ENCODE results near the gene ACTN4.

Gene ACTN4

GRCh38 chr19:38639679-38640078 is 7.8 kb upstream of the ACTN4 start:
- no peak overlapping the region for H3K4me3 ChIP-seq (ENCODE audit: low read depth, low read length)
- no peak for TF ChIP-seq CTCF (IDR thresholded peaks at IDR 0.05; ENCODE audit: low read depth, low read length)
- no peak for DNase-seq (ENCODE audit: low read depth, low spot score)
- in situ Hi-C loops (cut with HindIII; ENCODE audit: low sequenced_read_pairs) = no loop called here

GRCh38 chr19:38640368-38640767 is 7.1 kb upstream of the ACTN4 start:
- TF ChIP-seq CTCF (IDR thresholded peaks at IDR 0.05; ENCODE audit: low read depth, low read length) = no peak
- no peak for DNase-seq (ENCODE audit: low read depth, low spot score)
- in situ Hi-C loops (cut with HindIII; ENCODE audit: low sequenced_read_pairs) = no loop called here
- H3K4me3 ChIP-seq (ENCODE audit: low read depth, low read length) = no peak overlapping the region

GRCh38 chr19:38642176-38642575 is 5.3 kb upstream of the ACTN4 start:
- in situ Hi-C loops (cut with HindIII; ENCODE audit: low sequenced_read_pairs) = no loop called here

GRCh38 chr19:38644719-38645118 is 2.7 kb upstream of the ACTN4 start:
- no peak for TF ChIP-seq CTCF (IDR thresholded peaks at IDR 0.05; ENCODE audit: low read depth, low read length)
- in situ Hi-C loops (cut with HindIII; ENCODE audit: low sequenced_read_pairs) = no loop called here

More at GRCh38 chr19:38642176-38642575, 5.3 kb upstream of the ACTN4 start:
- DNase-seq (ENCODE audit: low read depth, low spot score) = no peak
- no peak overlapping the region for H3K4me3 ChIP-seq (ENCODE audit: low read depth, low read length)
- no peak for TF ChIP-seq CTCF (IDR thresholded peaks at IDR 0.05; ENCODE audit: low read depth, low read length)

GRCh38 chr19:38647966-38648768 is 718 bp downstream of the ACTN4 start:
- peak overlapping the region; percentile 100 for H3K4me3 ChIP-seq (ENCODE audit: low read depth, low read length)
- TF ChIP-seq CTCF (IDR thresholded peaks at IDR 0.05; ENCODE audit: low read depth, low read length) = no peak
- in situ Hi-C loops (cut with HindIII; ENCODE audit: low sequenced_read_pairs) = no loop called here
- DNase-seq (ENCODE audit: low read depth, low spot score) = no peak

More at GRCh38 chr19:38644719-38645118, 2.7 kb upstream of the ACTN4 start:
- DNase-seq (ENCODE audit: low read depth, low spot score) = no peak
- H3K4me3 ChIP-seq (ENCODE audit: low read depth, low read length) = no peak overlapping the region

- peak overlapping the region; percentile 100 for H3K4me3 ChIP-seq (ENCODE audit: low read depth, low read length)
- DNase-seq (ENCODE audit: low read depth, low spot score) = no peak
- TF ChIP-seq CTCF (IDR thresholded peaks at IDR 0.05; ENCODE audit: low read depth, low read length) = no peak
- in situ Hi-C loops (cut with HindIII; ENCODE audit: low sequenced_read_pairs) = no loop called here
Measured at GRCh38 chr19:38648769-38649304, 1.4 kb downstream of the ACTN4 start.

Measured in astrocyte of the spinal cord (primary cell).